Right hindlimb (tissue), 1 donor: ENCODE measurements around the gene BAIAP2L2.
"Not testable (repeated sequence)": the region's sequence is repeated elsewhere in the genome, so short reads cannot be mapped to it uniquely, and the experiment has no call there.

Source experiments
- DNase-seq: peaks from one replicate; pipeline ENCODE4 v3.0.0-alpha.2; 2018

BAIAP2L2 gene

DNA sequence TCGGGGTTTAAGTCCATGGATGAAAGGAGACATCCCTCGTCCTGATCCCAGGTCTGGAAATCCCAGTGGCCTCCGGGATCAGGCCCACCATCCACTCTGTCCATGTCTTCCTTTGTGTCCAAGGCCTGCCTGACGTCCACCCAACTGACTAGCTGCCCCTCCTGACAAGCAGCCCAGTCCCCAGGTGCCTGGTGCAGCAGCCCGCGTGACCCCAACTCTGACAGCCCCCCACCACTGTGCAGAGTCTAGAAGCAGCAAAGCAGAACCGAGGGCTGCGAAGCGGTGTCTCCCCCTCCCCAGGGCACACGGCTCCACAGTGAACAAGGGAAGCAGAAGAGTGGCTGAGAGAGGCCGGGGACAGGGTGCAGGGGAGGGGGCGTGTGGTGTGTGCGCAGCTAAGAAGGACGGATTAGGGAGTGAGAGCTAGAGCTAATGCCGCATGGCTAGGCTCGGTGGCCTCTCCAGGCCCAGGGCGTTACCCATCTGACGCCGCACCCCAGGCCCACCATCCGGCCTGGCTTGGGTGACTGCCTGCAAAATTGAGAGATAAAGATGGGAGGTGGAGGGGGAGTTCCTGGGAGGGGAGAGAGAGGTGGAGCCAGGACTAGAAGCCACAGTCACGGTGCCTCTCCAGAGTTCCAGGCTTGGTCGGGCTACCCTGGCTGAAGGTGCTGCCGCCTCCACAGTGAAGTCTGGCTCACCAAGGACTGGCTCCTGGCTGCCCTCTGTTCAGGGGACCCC is 16.6 kb upstream of the BAIAP2L2 start:
- DNase-seq: no peak

- no peak for DNase-seq
These were observed 15.3 kb upstream of the BAIAP2L2 start for GRCh38 chr22:38125751-38126201.

DNA sequence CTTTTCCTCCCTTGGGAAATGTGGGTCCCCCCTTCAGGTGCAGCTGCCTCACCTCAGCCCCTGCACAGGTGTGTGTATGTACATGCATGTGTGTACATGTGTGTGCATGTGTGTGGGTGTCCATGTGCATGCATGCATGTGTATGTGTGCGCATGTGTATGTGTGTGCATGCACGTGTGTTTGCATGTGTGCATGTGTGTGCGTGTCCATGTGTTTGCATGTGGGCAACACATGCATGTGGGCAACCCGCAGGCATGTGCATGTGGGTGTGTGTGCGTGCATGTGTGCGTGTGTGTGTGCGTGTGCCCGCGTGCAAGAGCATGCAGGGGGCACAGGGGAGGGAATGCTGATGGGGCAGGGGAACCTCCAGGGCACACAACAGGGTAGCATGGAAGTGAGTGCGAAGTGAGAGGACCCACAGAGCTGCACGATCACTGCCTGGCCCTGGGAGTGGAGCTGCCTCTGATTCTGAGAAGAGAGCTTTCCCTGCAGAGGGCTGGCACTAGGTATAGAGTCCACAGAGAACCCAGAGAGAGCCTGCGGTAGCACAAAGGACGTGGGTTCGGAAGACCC is 14.6 kb upstream of the BAIAP2L2 start:
- no peak for DNase-seq

DNA sequence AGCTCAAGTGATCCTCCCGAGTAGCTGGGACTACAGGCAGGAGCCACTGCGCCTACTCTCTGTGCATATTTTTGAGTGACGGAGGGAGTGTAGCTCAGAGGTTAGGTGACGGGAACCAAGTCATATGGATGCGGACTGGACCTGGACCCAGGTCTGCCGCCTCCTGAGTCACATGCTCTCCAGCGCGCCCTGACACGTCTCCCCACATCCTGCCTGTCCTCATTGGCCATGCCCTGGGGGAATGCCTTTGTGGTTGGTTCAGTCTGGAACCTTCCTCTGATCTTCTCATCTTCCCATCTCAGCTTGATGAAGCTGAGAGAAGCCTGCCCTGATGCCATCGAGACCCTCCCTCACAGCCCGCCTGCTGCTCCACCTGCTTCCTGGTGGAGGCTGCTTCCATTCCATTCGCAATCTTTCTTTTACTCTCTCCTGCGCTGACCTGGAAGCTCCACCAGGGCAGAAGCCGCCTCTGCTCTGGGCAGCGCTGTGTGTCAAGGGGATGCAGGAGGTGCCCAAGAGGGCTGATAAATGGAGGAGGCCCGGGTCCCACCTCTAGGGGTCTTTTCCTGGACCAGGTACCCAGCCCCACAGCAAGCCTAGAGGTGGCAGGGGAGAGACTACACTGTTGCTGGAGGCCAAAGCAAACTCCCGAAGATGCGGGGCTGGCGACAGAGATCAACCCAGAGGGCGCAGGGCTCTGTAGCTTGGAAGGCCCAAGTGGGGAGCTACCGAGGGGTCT is 13.9 kb upstream of the BAIAP2L2 start:
- no peak for DNase-seq

DNA sequence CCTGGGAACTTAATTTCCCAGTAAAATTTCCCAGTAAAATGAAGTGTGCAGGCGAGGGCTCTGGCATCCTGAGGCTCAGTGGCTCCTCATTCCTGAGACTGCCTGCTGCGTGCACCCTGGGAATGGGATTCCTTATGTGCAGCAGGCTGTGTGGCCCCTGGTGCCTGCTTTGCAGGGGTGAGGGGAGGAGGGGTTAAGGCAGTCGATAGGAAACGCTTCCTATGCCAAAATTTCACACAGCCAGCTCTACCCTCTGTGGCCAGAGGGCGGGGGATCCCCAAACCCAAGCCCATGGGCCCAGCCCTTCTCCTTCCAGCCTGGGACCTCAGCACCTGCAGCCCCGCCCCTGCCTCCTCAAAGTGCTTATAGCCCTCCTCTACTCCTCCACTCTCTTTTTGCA is 12.1 kb upstream of the BAIAP2L2 start:
- DNase-seq: no peak

DNA sequence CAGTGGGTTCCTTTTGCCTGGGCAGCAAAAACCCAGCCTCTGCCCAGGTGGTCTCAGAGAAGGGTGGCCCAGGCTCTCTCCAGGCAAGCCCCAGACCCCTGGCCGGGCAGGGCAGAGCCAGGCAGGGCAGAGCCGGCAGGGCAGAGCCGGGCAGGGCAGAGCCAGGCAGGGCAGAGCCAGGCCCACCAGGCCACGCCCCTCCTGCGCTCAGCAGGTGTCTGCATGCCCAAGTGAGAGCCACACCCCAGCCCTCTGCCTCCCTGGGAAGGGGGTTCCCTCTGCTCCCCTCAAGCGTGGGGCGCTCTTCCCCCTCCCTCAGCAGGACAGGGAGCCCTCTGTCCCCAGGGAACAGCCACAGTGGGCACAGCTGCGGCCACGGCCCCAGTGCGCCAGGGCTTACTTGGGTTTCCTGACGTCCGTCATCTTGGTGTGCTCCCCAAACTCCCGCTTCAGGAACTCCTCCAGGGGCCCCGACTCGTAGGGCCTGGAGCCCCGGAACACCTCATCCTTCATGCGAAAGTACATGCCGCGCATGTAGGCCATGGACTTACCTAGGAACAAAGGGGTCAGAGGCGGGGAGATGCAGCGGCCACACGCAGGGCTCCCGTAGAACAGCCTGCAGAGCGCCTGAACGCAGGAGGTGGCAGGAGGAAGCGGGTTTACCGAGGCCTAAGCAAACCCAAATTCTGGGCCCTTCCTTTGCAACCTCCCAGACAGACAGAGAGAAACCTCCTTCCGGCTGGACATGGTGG is 10.1 kb upstream of the BAIAP2L2 start:
- no peak for DNase-seq

GRCh38 chr22:38118747-38119146 is 8.3 kb upstream of the BAIAP2L2 start:
- not testable (repeated sequence) for DNase-seq

- DNase-seq: no peak
These were observed 7.7 kb upstream of the BAIAP2L2 start for GRCh38 chr22:38118182-38118581.

- not testable (repeated sequence) for DNase-seq
These were observed 7.1 kb upstream of the BAIAP2L2 start for GRCh38 chr22:38117556-38117955.

- DNase-seq: no peak
These were observed 5.1 kb upstream of the BAIAP2L2 start for GRCh38 chr22:38115423-38116205.

- DNase-seq: peak; percentile 86
These were observed 4.3 kb upstream of the BAIAP2L2 start for GRCh38 chr22:38114484-38115398.

- DNase-seq: no peak
These were observed 1.9 kb upstream of the BAIAP2L2 start for GRCh38 chr22:38112381-38112780.

- DNase-seq: no peak
These were observed 1.5 kb upstream of the BAIAP2L2 start for GRCh38 chr22:38111925-38112355.

DNA sequence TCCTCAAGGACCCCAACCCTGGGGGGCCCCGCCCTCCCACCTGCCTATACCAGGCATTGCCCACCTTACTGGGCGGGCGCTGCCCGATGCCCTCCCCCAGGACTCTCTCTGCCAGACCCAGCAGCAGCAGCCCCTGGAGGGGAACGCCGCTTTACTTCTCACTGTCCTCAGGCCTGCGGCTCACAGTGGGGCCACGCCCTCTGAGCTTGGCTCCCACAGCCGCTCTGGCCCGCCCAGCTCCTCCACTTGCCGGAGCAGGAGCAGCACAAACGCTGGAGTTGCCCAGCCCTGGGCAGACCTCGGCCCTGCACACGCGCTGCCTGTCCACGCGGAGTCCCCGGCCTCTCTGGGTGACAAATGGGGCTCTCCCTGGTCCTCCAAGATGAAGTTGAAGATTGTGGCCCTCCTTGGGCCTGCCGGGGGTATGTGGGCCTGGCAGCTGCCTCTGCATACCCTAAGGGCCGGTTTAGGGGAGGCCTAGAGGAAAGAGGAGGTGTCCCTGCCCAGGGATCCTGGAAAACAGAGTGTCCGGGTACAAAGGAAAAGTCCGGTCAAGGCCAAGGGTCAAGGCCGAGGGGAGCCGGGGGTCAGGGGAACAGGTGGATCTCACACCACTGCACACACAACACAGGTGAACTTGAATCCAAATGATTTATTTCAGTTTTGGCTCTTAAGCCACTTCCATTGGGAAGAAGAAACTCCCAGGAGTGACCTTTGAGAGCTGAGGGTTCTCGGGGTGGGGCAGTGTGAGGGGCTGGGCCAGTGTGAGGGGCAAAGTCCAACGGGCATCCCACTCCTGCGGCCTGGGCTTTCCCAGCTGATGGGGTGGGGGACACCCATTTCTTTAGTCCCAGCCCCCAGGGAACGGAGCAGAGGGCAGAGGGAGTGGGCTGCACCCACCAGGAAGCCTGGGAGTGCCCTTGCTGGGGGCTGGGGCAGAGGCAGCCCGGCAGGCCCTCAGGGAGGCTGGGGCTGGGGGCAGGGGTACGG is 674 bp upstream of the BAIAP2L2 start:
- DNase-seq: no peak

GRCh38 chr22:38109371-38110001 is 998 bp downstream of the BAIAP2L2 start:
- no peak for DNase-seq

GRCh38 chr22:38108561-38109319 is 1.7 kb downstream of the BAIAP2L2 start:
- DNase-seq: no peak

GRCh38 chr22:38107692-38108515 is 2.6 kb downstream of the BAIAP2L2 start:
- DNase-seq: no peak
